ENCODE results near the gene WWOX. TPM values are rescaled to one million over a fixed set of nuclear protein-coding genes. Genes with fewer than 3 reads are reported as not detected.

The WWOX gene
- total RNA-seq, 1 experiment from 2014 or later, result 28.3 TPM

- no TSS peak for BruUV-seq (replicated peaks)
- DNase-seq, result no peak
- TF ChIP-seq, protein P1, sequence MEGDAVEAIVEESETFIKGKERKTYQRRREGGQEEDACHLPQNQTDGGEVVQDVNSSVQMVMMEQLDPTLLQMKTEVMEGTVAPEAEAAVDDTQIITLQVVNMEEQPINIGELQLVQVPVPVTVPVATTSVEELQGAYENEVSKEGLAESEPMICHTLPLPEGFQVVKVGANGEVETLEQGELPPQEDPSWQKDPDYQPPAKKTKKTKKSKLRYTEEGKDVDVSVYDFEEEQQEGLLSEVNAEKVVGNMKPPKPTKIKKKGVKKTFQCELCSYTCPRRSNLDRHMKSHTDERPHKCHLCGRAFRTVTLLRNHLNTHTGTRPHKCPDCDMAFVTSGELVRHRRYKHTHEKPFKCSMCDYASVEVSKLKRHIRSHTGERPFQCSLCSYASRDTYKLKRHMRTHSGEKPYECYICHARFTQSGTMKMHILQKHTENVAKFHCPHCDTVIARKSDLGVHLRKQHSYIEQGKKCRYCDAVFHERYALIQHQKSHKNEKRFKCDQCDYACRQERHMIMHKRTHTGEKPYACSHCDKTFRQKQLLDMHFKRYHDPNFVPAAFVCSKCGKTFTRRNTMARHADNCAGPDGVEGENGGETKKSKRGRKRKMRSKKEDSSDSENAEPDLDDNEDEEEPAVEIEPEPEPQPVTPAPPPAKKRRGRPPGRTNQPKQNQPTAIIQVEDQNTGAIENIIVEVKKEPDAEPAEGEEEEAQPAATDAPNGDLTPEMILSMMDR (conservative IDR thresholded peaks at IDR 0.05; ENCODE audit: low read depth, low read length), result no peak
- no peak for TF ChIP-seq EZH2phosphoT487 (IDR thresholded peaks at IDR 0.05; ENCODE audit: borderline replicate concordance, low read length)
- TF ChIP-seq EZH2 (IDR thresholded peaks at IDR 0.05; ENCODE audit: low read length, unreplicated experiment), result no peak
- no peaks in the 10 kb centered on the region for H3K79me2 ChIP-seq (ENCODE audit: low read length)
- ChIA-PET CTCF (no interaction called here), POLR2A (ENCODE audit: unreplicated experiment) (no interaction called here)
- no peak for ATAC-seq
- no peak overlapping the region for H3K9ac ChIP-seq (ENCODE audit: low read length)
- intact Hi-C loops (cut with micrococcal nuclease), result no loop called here
- H3K4me2 ChIP-seq (ENCODE audit: low read length), result no peak overlapping the region
- no peak overlapping the region for H3K4me3 ChIP-seq (ENCODE audit: low read length)
- no peaks in the 10 kb centered on the region for H3F3A ChIP-seq (ENCODE audit: low read length, unreplicated experiment)
- H3K9me2 ChIP-seq (replicated peaks; ENCODE audit: low read length), result no peaks in the 10 kb centered on the region
- no peaks in the 10 kb centered on the region for H4K20me1 ChIP-seq (ENCODE audit: low read length)
- no peaks in the 10 kb centered on the region for H3K9me3 ChIP-seq (ENCODE audit: low read length)
- H3K36me3 ChIP-seq (ENCODE audit: low read depth, low read length), result no peaks in the 10 kb centered on the region
- no peak overlapping the region for H2AFZ ChIP-seq (ENCODE audit: low read length)
- no peaks in the 10 kb centered on the region for H3K27me3 ChIP-seq (ENCODE audit: low read length)
- no peak overlapping the region for H3K27ac ChIP-seq (ENCODE audit: low read length)
- H3K4me1 ChIP-seq (ENCODE audit: insufficient read depth, low read length), result peaks cover 3% of the 10 kb centered on the region; the same call in 1 of the 2 replicates
These were observed 144.9 kb downstream of the WWOX start for GRCh38 chr16:78244131-78244895.

DNA sequence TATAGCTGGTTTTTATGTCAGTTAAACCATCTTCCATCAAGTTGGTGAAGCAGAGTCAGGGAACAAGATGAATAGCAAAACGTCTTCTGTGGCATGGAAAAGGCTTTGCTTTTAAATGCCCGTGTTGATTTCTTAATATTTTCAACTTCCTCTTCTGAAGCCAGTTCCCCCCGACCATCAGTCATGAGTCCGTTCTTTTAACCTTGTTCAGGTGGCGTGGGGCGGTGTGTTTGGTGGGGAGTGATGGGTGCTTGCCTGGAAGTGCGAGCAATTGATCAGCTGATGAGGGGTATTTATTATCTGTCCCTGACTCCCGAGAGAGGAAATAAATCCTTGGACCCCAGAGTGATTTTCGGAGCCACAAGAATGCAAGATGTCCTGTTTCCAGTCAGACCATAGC, 147.1 kb downstream of the WWOX start:
- intact Hi-C loops (cut with micrococcal nuclease), result no loop called here
- Histone ChIP-seq H2AFZ (ENCODE audit: low read length) (no peak overlapping the region), H3K4me1 (ENCODE audit: insufficient read depth, low read length) (no peaks in the 10 kb centered on the region), H4K20me1 (ENCODE audit: low read length) (no peaks in the 10 kb centered on the region), H3F3A (ENCODE audit: low read length, unreplicated experiment) (no peaks in the 10 kb centered on the region), H3K9me3 (ENCODE audit: low read length) (no peaks in the 10 kb centered on the region), H3K27me3 (ENCODE audit: low read length) (no peaks in the 10 kb centered on the region), H3K27ac (ENCODE audit: low read length) (no peak overlapping the region), H3K9me2 (replicated peaks; ENCODE audit: low read length) (no peaks in the 10 kb centered on the region), H3K36me3 (ENCODE audit: low read depth, low read length) (no peaks in the 10 kb centered on the region), H3K9ac (ENCODE audit: low read length) (no peak overlapping the region), H3K4me2 (ENCODE audit: low read length) (no peak overlapping the region), H3K79me2 (ENCODE audit: low read length) (no peaks in the 10 kb centered on the region), H3K4me3 (ENCODE audit: low read length) (no peak overlapping the region)
- TF ChIP-seq, protein P1 (conservative IDR thresholded peaks at IDR 0.05; ENCODE audit: low read depth, low read length), result no peak
- no peak for TF ChIP-seq EZH2 (IDR thresholded peaks at IDR 0.05; ENCODE audit: low read length, unreplicated experiment)
- TF ChIP-seq EZH2phosphoT487 (IDR thresholded peaks at IDR 0.05; ENCODE audit: borderline replicate concordance, low read length), result no peak
- CTCF ChIA-PET, result no interaction called here
- BruUV-seq (replicated peaks), result no TSS peak
- ATAC-seq (no peak), DNase-seq (no peak)
- POLR2A ChIA-PET (ENCODE audit: unreplicated experiment), result no interaction called here

DNA sequence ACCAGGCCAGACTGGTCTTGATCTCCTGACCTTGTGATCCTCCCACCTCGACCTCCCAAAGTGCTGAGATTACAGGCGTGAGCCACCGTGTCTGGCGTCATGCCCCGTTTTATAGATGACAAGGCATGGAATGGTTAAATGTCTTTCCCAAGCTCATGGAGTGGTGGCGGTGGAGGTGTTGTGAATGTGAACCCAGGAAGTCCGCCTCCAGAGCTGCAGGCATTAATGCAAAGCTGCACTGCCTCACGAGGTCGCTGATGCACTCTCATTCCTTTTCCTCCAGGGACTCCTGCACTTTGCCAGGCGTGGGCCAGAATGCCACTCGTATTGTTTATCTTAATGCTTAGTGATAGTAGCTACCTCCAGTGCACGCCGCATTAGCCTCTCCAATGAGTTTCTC, 149.6 kb downstream of the WWOX start:
- no peak for TF ChIP-seq EZH2phosphoT487 (IDR thresholded peaks at IDR 0.05; ENCODE audit: borderline replicate concordance, low read length)
- TF ChIP-seq, protein P1 (conservative IDR thresholded peaks at IDR 0.05; ENCODE audit: low read depth, low read length), result no peak
- no peak for TF ChIP-seq EZH2 (IDR thresholded peaks at IDR 0.05; ENCODE audit: low read length, unreplicated experiment)
- H3K79me2 ChIP-seq (ENCODE audit: low read length), result no peaks in the 10 kb centered on the region
- no TSS peak for BruUV-seq (replicated peaks)
- H3K4me1 ChIP-seq (ENCODE audit: insufficient read depth, low read length), result no peaks in the 10 kb centered on the region
- no peaks in the 10 kb centered on the region for H3K36me3 ChIP-seq (ENCODE audit: low read depth, low read length)
- H4K20me1 ChIP-seq (ENCODE audit: low read length), result no peaks in the 10 kb centered on the region
- H3K4me3 ChIP-seq (ENCODE audit: low read length), result no peak overlapping the region
- intact Hi-C loops (cut with micrococcal nuclease), result no loop called here
- H3K27ac ChIP-seq (ENCODE audit: low read length), result no peak overlapping the region
- H3K27me3 ChIP-seq (ENCODE audit: low read length), result no peaks in the 10 kb centered on the region
- H3F3A ChIP-seq (ENCODE audit: low read length, unreplicated experiment), result no peaks in the 10 kb centered on the region
- no peak for DNase-seq
- no peak overlapping the region for H3K4me2 ChIP-seq (ENCODE audit: low read length)
- no peak overlapping the region for H2AFZ ChIP-seq (ENCODE audit: low read length)
- ChIA-PET CTCF (no interaction called here), POLR2A (ENCODE audit: unreplicated experiment) (no interaction called here)
- H3K9ac ChIP-seq (ENCODE audit: low read length), result no peak overlapping the region
- no peaks in the 10 kb centered on the region for H3K9me3 ChIP-seq (ENCODE audit: low read length)
- H3K9me2 ChIP-seq (replicated peaks; ENCODE audit: low read length), result no peaks in the 10 kb centered on the region
- ATAC-seq, result no peak
